GM21381 (cell line): Measurements from ENCODE around the gene GAL3ST2.
"Not testable (repeated sequence)": the region's sequence is repeated elsewhere in the genome, so short reads cannot be mapped to it uniquely, and the experiment has no call there.

ENCODE experiments used
- ATAC-seq: cut with Tn5 transposase; IDR thresholded peaks from one replicate; pipeline ENCODE4 v1.9.1; 2021; ENCODE audit warnings: mild to moderate bottlenecking, moderate library complexity; ENCODE audit not compliant: unreplicated experiment

GAL3ST2 gene

DNA sequence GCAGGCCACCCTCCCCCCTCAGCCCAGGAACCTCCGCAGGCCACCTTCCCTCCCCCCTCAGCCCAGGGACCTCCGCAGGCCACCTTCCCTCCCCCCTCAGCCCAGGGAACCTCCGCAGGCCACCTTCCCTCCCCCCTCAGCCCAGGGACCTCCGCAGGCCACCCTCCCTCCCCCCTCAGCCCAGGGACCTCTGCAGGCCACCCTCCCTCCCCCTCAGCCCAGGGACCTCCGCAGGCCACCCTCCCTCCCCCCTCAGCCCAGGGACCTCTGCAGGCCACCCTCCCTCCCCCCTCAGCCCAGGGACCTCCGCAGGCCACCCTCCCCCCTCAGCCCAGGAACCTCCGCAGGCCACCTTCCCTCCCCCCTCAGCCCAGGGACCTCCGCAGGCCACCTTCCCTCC lies 29.6 kb downstream of the GAL3ST2 start:
- ATAC-seq = not testable (repeated sequence)

DNA sequence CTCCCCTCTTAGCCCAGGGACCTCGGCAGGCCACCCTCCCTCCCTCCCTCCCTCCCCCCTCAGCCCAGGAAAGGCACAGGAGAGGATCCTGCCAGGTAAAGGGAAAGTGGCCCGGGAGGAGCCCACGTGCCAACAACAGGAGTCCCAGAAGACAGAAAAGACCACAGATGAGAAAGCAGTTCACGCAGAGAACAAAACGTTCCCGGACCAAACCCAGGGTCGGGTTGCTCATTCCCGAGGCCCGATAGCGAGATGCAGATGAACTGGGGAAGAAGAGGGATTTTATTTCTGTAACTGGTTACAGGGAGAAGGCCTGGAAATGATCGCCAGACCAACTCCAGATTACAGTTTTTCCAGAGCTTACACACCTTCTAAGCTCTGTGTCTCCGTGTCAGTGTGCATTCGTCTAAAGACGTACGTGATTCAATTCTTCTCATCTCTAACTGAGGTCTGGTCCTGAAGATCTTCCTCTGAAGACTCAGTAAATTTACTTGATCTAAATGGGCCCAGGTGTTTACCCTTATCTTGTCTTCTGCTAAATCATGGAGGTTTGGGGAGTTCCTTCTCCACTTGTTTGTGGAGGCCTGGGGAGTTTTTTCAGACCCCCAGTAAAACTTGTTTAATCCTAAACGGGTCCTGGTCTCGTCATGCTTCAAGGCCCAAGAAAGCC lies 31.6 kb downstream of the GAL3ST2 start:
- ATAC-seq = no peak

DNA sequence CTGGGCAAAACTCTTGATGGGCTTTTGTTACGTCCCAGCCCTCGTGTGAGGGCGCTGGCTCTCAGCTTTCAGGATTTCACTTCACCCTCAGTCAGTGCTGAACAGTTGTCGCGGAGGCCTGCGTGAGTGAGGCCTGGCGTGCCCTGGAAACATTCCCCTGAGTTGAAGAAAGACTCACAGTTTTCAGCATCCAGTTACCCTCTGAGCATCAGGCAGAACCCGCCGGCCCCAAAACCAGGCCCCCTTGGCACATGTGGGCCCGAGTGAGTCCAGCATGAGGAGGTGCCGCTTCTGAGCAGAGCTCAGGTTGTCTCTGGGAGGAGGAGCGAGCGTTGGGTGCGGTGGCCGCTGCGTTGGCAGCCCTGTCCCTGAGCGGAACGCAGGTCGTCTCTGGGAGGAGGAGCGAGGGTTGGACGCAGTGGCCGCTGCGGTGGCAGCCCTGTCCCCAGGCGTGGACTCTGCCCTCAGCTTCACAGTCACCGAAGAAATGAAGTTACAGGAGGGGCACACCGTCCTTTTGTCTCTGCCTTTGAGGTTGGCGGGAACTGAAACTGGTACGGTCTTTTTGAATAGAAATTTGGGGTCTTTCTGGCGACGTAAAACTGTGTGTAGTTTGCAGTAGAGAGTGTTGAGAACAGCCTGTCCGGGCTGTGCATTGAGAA lies 32.2 kb downstream of the GAL3ST2 start, which contains the start of gene NEU4:
TSS of gene NEU4 (plus strand) at position 473 of the 662 bp plus-strand sequence. CDS start 5,292 bp downstream, outside the sequence.
- no peak for ATAC-seq

DNA sequence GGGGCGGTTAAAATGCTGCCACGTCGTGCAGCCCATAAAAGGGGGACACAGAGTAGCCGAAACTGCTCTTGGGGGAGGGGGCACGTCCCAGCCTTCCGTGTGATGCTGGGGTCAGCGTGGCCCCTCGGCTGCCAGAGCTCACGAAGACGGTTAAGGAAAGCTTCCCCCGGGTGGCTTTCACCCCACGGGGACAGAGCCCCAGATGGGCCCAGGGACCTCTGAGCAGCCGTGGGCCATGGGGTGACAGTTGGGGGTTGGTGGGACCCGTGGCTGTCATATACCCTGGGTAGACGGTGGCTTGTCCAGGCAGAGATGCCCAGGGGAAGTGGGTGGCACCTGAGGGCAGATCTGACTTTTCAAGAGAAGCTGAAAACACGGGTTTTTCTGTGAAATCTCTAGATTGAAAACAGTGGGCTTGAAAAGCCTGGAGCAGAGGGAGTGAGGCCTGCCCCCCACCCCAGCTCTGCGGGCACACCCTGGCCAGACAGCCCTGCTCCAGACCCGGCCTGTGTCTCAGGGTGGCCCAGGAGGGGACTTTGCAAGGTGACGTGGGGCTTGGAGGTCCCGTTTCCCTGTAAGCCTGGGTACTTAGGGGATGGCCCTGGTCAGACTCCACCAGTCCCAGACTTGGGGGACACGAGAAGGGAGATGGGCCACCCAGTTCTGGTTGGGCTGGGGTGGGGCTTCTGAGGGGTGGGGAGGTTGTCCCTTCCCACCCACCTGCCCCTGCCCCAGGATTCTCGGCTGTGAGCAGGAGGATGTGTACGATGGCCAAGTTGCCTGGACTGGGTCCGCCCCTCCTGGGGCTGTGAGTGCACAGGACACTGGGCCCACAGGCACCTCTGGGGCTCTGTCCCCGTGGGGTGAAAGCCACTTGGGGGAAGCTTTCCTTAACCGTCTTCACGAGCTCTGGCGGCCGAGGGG lies 33.0 kb downstream of the GAL3ST2 start:
- no peak for ATAC-seq

DNA sequence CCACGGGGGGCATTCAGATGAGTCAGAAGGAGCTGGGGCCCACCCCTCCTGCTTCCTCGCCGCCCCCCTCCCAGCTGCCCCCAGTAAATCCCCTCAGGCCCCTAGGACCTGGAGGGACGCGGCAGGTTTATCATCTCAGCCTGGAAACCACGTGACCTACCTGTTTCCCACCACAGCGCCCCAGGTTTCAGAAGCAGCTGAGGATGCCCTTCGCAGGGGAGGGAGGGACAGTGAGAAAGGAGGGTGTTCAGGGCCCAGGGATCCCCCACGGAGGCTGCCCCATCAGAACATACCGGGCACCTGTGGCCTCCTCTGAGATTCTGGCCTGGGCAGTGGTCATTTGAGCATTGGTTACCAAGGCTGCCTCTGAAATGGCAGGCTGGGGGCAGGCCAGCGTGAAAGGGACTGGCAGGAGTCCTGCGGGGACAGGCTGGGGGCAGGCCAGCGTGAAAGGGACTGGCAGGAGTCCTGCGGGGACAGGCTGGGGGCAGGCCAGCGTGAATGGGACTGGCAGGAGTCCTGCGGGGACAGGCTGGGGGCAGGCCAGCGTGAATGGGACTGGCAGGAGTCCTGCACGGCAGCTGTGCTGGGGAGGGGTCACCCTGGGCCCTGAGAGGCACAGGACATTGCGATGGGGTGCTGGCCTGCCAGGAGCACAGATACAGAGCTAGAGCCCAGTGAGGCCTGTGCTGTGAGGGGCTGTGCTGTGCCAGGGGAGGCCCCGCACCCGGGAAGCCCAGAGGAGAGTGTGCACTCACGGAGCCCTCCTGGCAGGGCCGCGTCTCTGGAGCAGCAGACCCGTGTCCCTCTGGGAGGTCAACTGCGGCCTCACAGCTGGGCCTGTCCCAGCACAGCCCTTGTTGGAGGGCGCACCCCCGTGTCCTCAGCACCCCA lies 33.9 kb downstream of the GAL3ST2 start:
- no peak for ATAC-seq

DNA sequence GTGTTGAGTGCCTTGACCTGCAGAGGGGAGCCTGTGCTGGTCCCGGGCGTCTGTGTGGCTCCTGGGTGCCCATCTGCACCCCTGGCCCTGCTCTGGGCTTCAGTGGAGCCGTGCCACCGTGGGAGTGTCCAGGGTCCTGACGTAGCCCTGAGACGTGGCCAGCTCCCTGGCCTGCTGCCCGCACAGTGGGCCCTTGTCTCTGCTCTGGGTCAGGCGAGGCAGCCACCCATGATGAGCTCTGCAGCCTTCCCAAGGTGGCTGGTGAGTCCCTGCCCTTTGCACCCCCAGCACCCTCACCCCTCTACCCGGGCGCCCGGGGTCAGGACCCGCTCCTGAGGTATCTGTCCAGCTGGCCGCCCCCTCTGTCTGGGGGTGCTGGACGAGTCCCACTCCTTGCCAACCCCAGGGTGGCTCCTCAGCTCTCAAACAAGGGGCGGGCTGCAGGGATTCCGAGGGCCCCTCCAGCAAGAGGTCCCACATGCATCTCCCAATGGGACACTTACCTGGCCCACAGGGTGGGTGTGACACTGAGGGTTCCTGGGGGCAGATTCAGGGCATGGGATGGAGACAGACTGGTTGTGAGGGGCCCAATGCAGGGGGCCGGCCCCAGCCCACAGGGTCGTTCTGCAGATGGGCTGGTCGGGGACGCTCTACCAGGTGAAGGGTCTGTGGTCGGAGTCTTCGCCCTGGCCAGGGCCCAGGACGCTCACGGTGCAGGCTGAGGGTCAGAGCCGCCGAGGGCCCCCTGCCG lies 34.8 kb downstream of the GAL3ST2 start:
- no peak for ATAC-seq

DNA sequence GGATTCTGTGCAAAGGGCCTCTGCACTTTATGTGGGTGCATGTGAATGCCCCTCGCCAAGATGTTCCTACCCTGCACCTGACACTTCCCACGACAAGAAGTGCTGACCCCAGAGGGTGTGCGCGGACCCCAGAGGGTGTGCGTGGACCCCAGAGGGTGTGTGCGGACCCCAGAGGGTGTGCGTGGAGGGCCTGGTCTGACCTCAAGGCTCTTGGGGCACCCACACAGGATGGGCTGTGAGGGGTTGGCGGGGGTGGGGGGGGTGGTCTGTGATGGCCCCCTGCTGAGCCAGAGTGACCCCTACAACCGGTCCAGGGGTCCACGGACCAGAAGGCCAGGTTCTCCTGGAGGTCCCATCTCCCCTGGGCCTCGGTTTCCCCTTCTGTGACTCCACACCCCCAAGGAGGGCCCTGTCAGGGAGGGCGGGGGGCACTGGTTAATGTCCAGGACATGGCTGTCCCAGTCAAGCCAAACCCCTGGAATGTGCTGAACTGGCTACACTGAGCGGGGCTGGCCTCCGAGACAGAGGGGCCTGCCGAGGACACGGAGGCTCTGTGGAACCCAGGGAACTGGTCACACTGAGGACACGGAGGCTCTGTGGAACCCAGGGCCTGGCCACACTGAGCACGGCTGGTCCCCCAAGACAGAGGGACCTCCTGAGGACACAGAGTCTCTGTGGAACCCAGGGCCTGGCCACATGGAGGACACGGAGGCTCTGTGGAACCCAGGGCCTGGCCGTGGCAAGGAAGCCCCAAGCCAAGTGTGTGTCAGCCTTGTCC lies 35.5 kb downstream of the GAL3ST2 start:
- ATAC-seq = no peak

DNA sequence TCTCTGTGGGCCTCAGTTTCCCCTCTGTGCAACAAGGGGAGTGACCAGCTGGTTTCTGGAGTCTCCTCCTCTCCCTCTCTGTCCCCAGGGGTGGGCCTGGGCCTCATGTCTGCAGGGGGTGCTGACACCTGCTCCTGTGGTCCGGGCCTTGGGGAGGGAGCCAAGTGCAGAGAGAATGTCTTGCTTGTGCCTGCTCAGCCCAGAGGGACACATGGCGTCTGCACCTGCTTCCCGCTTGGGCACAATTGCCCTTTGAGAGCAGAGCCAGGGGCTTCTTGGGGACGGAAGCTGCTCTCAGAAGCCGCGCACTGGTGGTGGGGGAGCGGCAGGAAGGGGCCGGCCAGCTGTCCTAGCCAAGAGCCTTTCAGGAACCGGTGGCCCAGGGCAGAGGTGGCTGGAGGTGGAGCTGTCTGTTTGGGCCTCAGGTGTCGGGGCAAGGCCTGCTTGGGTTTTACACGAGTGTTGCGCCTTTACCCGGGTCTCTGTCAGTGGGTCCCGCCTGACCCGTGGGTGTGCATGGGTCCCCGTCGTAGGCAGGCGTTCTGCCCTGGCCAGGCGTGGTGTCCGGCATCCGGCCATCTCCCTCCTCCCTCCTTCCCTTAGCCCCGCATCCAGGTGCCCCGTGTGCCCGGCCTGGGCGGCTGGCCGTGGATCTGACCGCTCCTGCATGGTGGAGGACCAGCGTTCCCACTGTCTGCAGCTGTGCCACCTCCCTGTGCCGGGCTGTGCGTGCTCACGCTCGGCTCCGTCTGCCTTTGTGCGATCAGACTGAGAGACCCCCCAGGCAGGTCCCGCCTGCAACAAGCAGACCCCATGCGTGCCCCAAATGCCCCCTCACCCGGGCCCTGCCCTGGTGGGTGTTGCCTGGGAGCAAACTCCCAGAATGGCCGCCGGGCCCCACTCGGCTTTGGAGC lies 36.4 kb downstream of the GAL3ST2 start:
- no peak for ATAC-seq

DNA sequence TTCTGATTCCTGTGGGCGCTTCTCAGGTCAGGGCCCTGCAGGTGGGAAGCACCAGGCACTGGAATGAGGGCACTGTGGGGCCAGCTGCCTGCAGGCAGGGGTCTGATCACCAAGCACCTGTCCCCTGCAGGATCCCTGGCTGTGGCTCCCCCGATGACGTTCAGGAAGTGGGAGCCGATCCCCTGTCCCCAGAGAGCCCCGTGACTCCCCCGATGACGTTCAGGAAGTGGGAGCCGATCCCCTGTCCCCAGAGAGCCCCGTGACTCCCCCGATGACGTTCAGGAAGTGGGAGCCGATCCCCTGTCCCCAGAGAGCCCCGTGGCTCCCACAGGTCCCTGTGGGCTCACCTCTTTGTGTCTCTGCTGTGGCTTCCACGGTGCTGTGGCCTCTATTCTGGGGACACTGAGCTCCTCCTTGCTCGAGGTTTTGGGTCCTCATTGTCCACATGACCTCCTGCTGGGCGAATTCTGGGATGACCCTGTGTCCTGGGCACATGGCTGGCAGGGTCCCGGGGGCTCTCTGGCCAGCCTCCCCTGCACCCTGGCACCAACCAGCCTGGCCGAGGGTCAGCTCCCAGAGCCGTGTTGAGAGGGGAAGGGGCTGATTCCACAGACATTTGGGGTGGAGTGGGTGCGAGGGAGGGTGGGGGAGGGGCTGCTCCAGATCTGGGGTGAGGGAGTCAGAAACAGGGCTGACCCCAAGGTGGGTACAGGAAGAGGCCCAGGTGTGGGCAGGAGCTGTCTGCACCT lies 37.2 kb downstream of the GAL3ST2 start:
- ATAC-seq = no peak

DNA sequence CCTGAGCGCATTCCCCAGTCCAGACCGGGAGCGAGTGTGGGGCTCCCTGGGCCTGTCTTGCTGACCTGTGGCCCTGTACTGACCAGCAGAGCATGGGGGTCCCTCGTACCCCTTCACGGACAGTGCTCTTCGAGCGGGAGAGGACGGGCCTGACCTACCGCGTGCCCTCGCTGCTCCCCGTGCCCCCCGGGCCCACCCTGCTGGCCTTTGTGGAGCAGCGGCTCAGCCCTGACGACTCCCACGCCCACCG lies 37.7 kb downstream of the GAL3ST2 start:
- ATAC-seq = no peak

DNA sequence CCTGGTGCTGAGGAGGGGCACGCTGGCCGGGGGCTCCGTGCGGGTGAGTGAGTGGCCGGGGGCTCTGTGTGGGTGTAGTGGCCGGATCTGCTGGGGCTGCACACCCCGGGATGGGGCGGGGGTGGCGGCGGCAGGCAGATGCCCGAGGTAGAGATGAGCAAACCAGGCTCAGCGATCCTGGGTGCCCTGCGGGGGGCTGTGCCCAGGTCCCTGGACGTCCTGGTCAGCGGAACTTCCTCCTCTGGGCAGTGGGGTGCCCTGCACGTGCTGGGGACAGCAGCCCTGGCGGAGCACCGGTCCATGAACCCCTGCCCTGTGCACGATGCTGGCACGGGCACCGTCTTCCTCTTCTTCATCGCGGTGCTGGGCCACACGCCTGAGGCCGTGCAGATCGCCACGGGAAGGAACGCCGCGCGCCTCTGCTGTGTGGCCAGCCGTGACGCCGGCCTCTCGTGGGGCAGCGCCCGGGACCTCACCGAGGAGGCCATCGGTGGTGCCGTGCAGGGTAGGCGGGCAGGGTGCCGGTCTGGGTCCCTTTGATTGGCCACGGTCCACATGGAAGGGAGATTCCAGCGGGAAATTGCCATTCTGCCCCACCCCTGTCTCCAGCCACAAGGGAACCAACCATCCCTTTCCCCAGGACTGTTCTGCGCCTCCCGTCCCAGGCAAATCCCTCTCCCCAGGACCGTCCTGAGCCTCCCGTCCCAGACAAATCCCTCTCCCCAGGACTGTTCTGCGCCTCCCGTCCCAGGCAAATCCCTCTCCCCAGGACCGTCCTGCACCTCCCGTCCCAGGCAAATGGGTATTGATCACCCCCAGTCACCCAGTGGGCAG lies 38.2 kb downstream of the GAL3ST2 start:
- ATAC-seq = no peak

DNA sequence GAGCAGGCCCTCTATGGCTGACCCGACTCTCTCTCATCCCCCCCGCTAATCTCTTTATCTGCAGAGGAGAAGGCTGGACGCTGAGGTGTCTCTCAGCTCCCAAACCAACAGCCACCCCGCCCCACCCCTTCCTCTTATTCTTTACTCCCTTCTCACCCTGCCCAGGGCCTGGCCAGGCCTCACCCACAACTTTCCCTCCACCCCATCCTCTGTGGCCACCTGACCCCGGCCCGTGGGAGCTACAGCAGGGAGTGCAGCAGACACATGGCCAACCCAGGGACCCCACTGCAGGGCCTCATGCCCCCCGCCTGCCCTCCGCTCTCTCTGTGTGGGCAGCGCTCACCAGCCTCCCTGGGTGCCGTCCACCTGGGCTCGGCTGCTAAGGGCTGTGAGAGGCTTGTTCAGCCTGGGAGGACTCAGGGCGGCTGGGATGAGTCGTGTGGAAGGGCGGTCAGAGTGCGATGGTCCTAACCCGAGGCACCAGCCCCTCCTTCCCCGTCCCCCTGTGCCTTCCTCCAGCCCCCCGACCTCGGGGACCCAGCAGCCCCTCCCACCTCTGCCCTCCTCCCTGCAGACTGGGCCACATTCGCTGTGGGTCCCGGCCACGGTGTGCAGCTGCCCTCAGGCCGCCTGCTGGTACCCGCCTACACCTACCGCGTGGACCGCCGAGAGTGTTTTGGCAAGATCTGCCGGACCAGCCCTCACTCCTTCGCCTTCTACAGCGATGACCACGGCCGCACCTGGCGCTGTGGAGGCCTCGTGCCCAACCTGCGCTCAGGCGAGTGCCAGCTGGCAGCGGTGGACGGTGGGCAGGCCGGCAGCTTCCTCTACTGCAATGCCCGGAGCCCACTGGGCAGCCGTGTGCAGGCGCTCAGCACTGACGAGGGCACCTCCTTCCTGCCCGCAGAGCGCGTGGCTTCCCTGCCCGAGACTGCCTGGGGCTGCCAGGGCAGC lies 39.1 kb downstream of the GAL3ST2 start:
- no peak for ATAC-seq

DNA sequence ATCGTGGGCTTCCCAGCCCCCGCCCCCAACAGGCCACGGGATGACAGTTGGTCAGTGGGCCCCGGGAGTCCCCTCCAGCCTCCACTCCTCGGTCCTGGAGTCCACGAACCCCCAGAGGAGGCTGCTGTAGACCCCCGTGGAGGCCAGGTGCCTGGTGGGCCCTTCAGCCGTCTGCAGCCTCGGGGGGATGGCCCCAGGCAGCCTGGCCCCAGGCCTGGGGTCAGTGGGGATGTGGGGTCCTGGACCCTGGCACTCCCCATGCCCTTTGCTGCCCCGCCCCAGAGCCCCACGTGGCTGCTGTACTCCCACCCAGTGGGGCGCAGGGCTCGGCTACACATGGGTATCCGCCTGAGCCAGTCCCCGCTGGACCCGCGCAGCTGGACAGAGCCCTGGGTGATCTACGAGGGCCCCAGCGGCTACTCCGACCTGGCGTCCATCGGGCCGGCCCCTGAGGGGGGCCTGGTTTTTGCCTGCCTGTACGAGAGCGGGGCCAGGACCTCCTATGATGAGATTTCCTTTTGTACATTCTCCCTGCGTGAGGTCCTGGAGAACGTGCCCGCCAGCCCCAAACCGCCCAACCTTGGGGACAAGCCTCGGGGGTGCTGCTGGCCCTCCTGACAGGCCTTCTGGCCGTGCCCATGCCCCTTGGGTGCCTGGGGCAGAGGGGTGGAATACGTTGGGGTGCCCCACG lies 40.0 kb downstream of the GAL3ST2 start:
- no peak for ATAC-seq

DNA sequence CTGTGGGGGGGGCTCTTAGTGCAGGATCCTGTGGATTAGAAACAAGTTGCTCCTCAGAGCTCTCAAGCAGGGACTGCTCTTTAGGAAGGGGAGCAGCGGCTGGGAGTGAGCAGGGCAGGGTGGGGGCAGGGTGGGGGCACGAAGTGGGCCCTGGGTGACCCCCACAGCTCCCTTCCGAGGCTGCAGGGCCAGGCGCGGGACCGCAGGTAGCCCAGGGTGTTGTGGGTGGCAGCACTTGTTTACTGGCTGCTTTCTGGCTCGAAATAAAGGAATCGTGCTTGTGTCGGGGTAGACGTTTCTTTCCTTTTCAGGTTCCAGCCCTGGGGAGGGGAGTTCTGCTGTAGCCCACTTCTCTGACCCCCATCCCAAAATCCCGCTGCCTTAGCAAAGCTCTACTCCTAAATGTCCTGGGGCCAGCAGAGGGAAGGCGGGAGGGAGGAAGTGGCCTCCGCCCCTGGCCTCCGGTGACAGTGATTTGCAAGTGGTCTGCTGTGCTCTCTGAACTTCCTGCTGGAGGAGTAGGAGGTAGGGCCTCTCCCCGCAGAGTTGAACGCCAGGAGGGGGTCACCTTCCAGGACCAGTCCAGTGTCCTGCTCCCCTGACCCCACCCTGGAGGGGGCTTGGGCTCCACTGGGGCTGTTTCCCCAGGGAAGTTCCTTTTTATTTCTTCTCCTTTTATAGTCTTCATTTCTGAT lies 40.7 kb downstream of the GAL3ST2 start:
- ATAC-seq = no peak
